Activated T-helper 2 cell treated with anti-CD3 and anti-CD28 coated beads, Interferon-gamma antibody, Interleukin-2, Interleukin-4, amounts not matched to agents 10 μg/mL and 5 μg/mL and 100 μg/mL, durations not matched to agents 14 hours and 24 hours and 36 hours (primary cell): Measurements from ENCODE around the gene WASF3. TPM values are rescaled to one million over a fixed set of nuclear protein-coding genes. Genes with fewer than 3 reads are reported as not detected.

Source experiments
- DNase-seq: peaks from one replicate; pipeline ENCODE4 v3.0.0; 2021; ENCODE audit warnings: low spot score
- H3K27ac Mint-ChIP-seq: one replicate; pipeline ENCODE4 v1.8.0; 2021; ENCODE audit warnings: mixed read lengths
- H3K27me3 Mint-ChIP-seq: one replicate; pipeline ENCODE4 v1.8.0; 2021; ENCODE audit warnings: low read depth, mixed read lengths
- H3K36me3 Mint-ChIP-seq: one replicate; pipeline ENCODE4 v1.8.0; 2021; ENCODE audit warnings: low read depth, mixed read lengths
- H3K4me1 Mint-ChIP-seq: one replicate; pipeline ENCODE4 v1.8.0; 2021; ENCODE audit warnings: low read depth, mixed read lengths
- H3K4me3 Mint-ChIP-seq: one replicate; pipeline ENCODE4 v1.8.0; 2021; ENCODE audit warnings: low read depth, mild to moderate bottlenecking, moderate library complexity, mixed read lengths
- H3K9me3 Mint-ChIP-seq: one replicate; pipeline ENCODE4 v1.8.0; 2021; ENCODE audit warnings: mixed read lengths
- intact Hi-C: fragments of 100-400 bp; cut with micrococcal nuclease; formaldehyde crosslinking; loops from one replicate; pipeline ENCODE4 v1.15.1; 2023
- total RNA-seq: library from RNA; stranded (reverse); gene quantifications from 2 replicates; pipeline ENCODE4 v1.2.3, GENCODE V29; 2022

WASF3 gene
- total RNA-seq, 1 donor from 2014 or later = 0.25 TPM

GRCh38 chr13:26557051-26557392, 461 bp upstream of the WASF3 start:
- Mint-ChIP-seq H3K36me3 (no peaks in the 10 kb centered on the region), H3K4me1 (peaks cover 7% of the 10 kb centered on the region), H3K9me3 (no peaks in the 10 kb centered on the region), H3K27ac (no peak overlapping the region), H3K4me3 (peak overlapping the region; percentile 65), H3K27me3 (peaks cover 40% of the 10 kb centered on the region)
- DNase-seq = no peak
- intact Hi-C loops = loop anchor here (5.0 kb wide), 1 partner anchor 55 kb away; no protein-coding TSS in a partner anchor

- intact Hi-C loops = loop anchor here (5.0 kb wide), 1 partner anchor 56 kb away; no protein-coding TSS in a partner anchor
- H3K4me3 Mint-ChIP-seq = peak overlapping the region; percentile 46
- H3K27ac Mint-ChIP-seq = no peak overlapping the region
- H3K4me1 Mint-ChIP-seq = peaks cover 7% of the 10 kb centered on the region
- no peaks in the 10 kb centered on the region for H3K9me3 Mint-ChIP-seq
- no peaks in the 10 kb centered on the region for H3K36me3 Mint-ChIP-seq
- H3K27me3 Mint-ChIP-seq = peaks cover 42% of the 10 kb centered on the region
- DNase-seq = no peak
Observed at GRCh38 chr13:26558074-26558805, 757 bp downstream of the WASF3 start.

GRCh38 chr13:26558987-26559386, 1.5 kb downstream of the WASF3 start:
- no peak for DNase-seq
- Mint-ChIP-seq H3K4me3 (peak overlapping the region; percentile 46), H3K36me3 (no peaks in the 10 kb centered on the region), H3K27ac (no peak overlapping the region), H3K4me1 (peaks cover 7% of the 10 kb centered on the region), H3K9me3 (no peaks in the 10 kb centered on the region), H3K27me3 (peaks cover 42% of the 10 kb centered on the region)
- intact Hi-C loops = loop anchor here (5.0 kb wide), 1 partner anchor 57 kb away; no protein-coding TSS in a partner anchor

GRCh38 chr13:26560456-26560855, 3.0 kb downstream of the WASF3 start:
- no peak overlapping the region for H3K4me3 Mint-ChIP-seq
- peaks cover 31% of the 10 kb centered on the region for H3K27me3 Mint-ChIP-seq
- no peak overlapping the region for H3K27ac Mint-ChIP-seq
- no peaks in the 10 kb centered on the region for H3K36me3 Mint-ChIP-seq
- intact Hi-C loops = no loop called here
- no peak for DNase-seq
- peaks cover 7% of the 10 kb centered on the region for H3K4me1 Mint-ChIP-seq
- no peaks in the 10 kb centered on the region for H3K9me3 Mint-ChIP-seq

GRCh38 chr13:26561067-26561466, 3.6 kb downstream of the WASF3 start:
- intact Hi-C loops = no loop called here
- H3K4me3 Mint-ChIP-seq = no peak overlapping the region
- peaks cover 7% of the 10 kb centered on the region for H3K4me1 Mint-ChIP-seq
- no peak for DNase-seq
- H3K27ac Mint-ChIP-seq = no peak overlapping the region
- peaks cover 26% of the 10 kb centered on the region for H3K27me3 Mint-ChIP-seq
- no peaks in the 10 kb centered on the region for H3K9me3 Mint-ChIP-seq
- H3K36me3 Mint-ChIP-seq = no peaks in the 10 kb centered on the region

- H3K4me3 Mint-ChIP-seq = no peak overlapping the region
- H3K27ac Mint-ChIP-seq = no peak overlapping the region
- no peaks in the 10 kb centered on the region for H3K9me3 Mint-ChIP-seq
- no peak for DNase-seq
- intact Hi-C loops = no loop called here
- peaks cover 20% of the 10 kb centered on the region for H3K27me3 Mint-ChIP-seq
- H3K4me1 Mint-ChIP-seq = peaks cover 6% of the 10 kb centered on the region
- no peaks in the 10 kb centered on the region for H3K36me3 Mint-ChIP-seq
Observed at GRCh38 chr13:26561651-26562511, 4.4 kb downstream of the WASF3 start.

- Mint-ChIP-seq H3K27me3 (peaks cover 20% of the 10 kb centered on the region), H3K36me3 (no peaks in the 10 kb centered on the region), H3K9me3 (no peaks in the 10 kb centered on the region), H3K27ac (no peak overlapping the region), H3K4me3 (no peak overlapping the region), H3K4me1 (peaks cover 3% of the 10 kb centered on the region)
- DNase-seq = no peak
- intact Hi-C loops = no loop called here
Observed at GRCh38 chr13:26562512-26562890, 5.0 kb downstream of the WASF3 start.

GRCh38 chr13:26563713-26564112, 6.2 kb downstream of the WASF3 start:
- H3K4me1 Mint-ChIP-seq = no peaks in the 10 kb centered on the region
- H3K27ac Mint-ChIP-seq = no peak overlapping the region
- DNase-seq = no peak
- H3K36me3 Mint-ChIP-seq = no peaks in the 10 kb centered on the region
- H3K4me3 Mint-ChIP-seq = no peak overlapping the region
- H3K27me3 Mint-ChIP-seq = peaks cover 16% of the 10 kb centered on the region
- no peaks in the 10 kb centered on the region for H3K9me3 Mint-ChIP-seq
- intact Hi-C loops = no loop called here

- H3K27ac Mint-ChIP-seq = no peak overlapping the region
- peaks cover 6% of the 10 kb centered on the region for H3K27me3 Mint-ChIP-seq
- no peaks in the 10 kb centered on the region for H3K9me3 Mint-ChIP-seq
- no peaks in the 10 kb centered on the region for H3K4me1 Mint-ChIP-seq
- no peak for DNase-seq
- intact Hi-C loops = no loop called here
- H3K36me3 Mint-ChIP-seq = no peaks in the 10 kb centered on the region
- no peak overlapping the region for H3K4me3 Mint-ChIP-seq
Observed at GRCh38 chr13:26568132-26568815, 10.8 kb downstream of the WASF3 start.

GRCh38 chr13:26571518-26571917, 14.0 kb downstream of the WASF3 start:
- Mint-ChIP-seq H3K27me3 (peaks cover 13% of the 10 kb centered on the region), H3K36me3 (no peaks in the 10 kb centered on the region), H3K27ac (no peak overlapping the region), H3K4me1 (no peaks in the 10 kb centered on the region), H3K4me3 (no peak overlapping the region), H3K9me3 (no peaks in the 10 kb centered on the region)
- no peak for DNase-seq
- intact Hi-C loops = no loop called here

GRCh38 chr13:26575244-26575643, 17.8 kb downstream of the WASF3 start:
- Mint-ChIP-seq H3K27me3 (peaks cover 10% of the 10 kb centered on the region), H3K4me1 (no peaks in the 10 kb centered on the region), H3K4me3 (no peak overlapping the region), H3K36me3 (no peaks in the 10 kb centered on the region), H3K27ac (no peak overlapping the region), H3K9me3 (no peaks in the 10 kb centered on the region)
- intact Hi-C loops = no loop called here
- no peak for DNase-seq

- Mint-ChIP-seq H3K36me3 (no peaks in the 10 kb centered on the region), H3K4me3 (no peak overlapping the region), H3K9me3 (no peaks in the 10 kb centered on the region), H3K27ac (no peak overlapping the region), H3K4me1 (no peaks in the 10 kb centered on the region), H3K27me3 (peaks cover 6% of the 10 kb centered on the region)
- intact Hi-C loops = no loop called here
- DNase-seq = no peak
Observed at GRCh38 chr13:26579580-26579979, 22.1 kb downstream of the WASF3 start.

GRCh38 chr13:26583662-26584061, 26.2 kb downstream of the WASF3 start:
- DNase-seq = no peak
- no peaks in the 10 kb centered on the region for H3K36me3 Mint-ChIP-seq
- H3K9me3 Mint-ChIP-seq = no peaks in the 10 kb centered on the region
- peaks cover 4% of the 10 kb centered on the region for H3K27me3 Mint-ChIP-seq
- intact Hi-C loops = no loop called here
- no peak overlapping the region for H3K27ac Mint-ChIP-seq
- H3K4me3 Mint-ChIP-seq = no peak overlapping the region
- no peaks in the 10 kb centered on the region for H3K4me1 Mint-ChIP-seq
